Left lung (tissue), 10 donors: ENCODE results near the gene FCRL1. TPM values are rescaled to one million over a fixed set of nuclear protein-coding genes. Genes with fewer than 3 reads are reported as not detected.

Experiments used
- ATAC-seq: fragments of 200-7000 bp; cut with Tn5 transposase; one replicate; pipeline ENCODE4 v1.9.1; 2020; ENCODE audit warnings: moderate library complexity
- DNase-seq, 4 donors: peaks; one replicate each; pipeline ENCODE4 v3.0.0-alpha.2; 2013 to 2020
- H3K27ac ChIP-seq, 2 donors: fragments of 200-600 bp; sonication (generic) in 1 of 2; one replicate each; pipeline versions ENCODE4 v1.5.0 to v1.8.0; 2020 to 2021
- H3K27me3 ChIP-seq, 2 donors: fragments of 200-600 bp; sonication (generic) in 1 of 2; one replicate each; pipeline versions ENCODE4 v1.5.0 to v1.8.0; 2020 to 2021
- H3K36me3 ChIP-seq, 2 donors: fragments of 200-600 bp; sonication (generic) in 1 of 2; one replicate each; pipeline versions ENCODE4 v1.5.0 to v1.8.0; 2020 to 2021
- H3K4me1 ChIP-seq, 2 donors: fragments of 200-600 bp; one replicate each; pipeline ENCODE4 v1.8.0; 2021
- H3K4me3 ChIP-seq, 2 donors: fragments of 200-600 bp; sonication (generic) in 1 of 2; one replicate each; pipeline versions ENCODE4 v1.5.0 to v1.8.0; 2020 to 2021; ENCODE audit warnings: mild to moderate bottlenecking in 1 of 2
- H3K9me3 ChIP-seq, 2 donors: fragments of 200-600 bp; sonication (generic) in 1 of 2; one replicate each; pipeline versions ENCODE4 v1.5.0 to v1.8.0; 2020 to 2021
- CTCF ChIP-seq, 2 donors: fragments of 200-600 bp; sonication (generic) in 1 of 2; IDR thresholded peaks; one replicate each; pipeline versions ENCODE4 v1.5.0 to v1.8.0; 2021; ENCODE audit warnings: antibody characterized with exemption in 2 of 2
- intact Hi-C, 2 donors: fragments of 100-400 bp; cut with DNase I; formaldehyde crosslinking; loops; one replicate each; pipeline versions ENCODE4 v1.11.2 to v1.14.2; 2022
- polyA plus RNA-seq, 6 donors: library from polyadenylated mRNA; unstranded; fragments of 120-200 nt; gene quantifications; one replicate each; pipeline ENCODE4 v1.2.1, GENCODE V29; 2013; ENCODE audit not compliant: insufficient read length in 6 of 6
- total RNA-seq, 2 donors: library from RNA; stranded (reverse); fragmentation: NEBNext Ultra II Directional; extraction: Animal tissue kit (Norgen Biotek cat#: 25700); gene quantifications; one replicate each; pipeline ENCODE4 v1.2.1, GENCODE V29; 2021
- donor health status: DM: no; HTN: yes; CAD: no.
- donor health status: DM: no; HTN: no; CAD: no.

Gene FCRL1
- total and polyA plus RNA-seq, 8 donors = 0.14 to 3.4 (median 0.23) TPM

GRCh38 chr1:157829711-157830110 is 9.8 kb upstream of the FCRL1 start:
- no peak overlapping the region for H3K27ac ChIP-seq
- DNase-seq (no peak), ATAC-seq (no peak)
- H3K9me3 ChIP-seq = no peaks in the 10 kb centered on the region
- H3K4me3 ChIP-seq = no peak overlapping the region
- no peaks in the 10 kb centered on the region for H3K27me3 ChIP-seq
- TF ChIP-seq CTCF (IDR thresholded peaks at IDR 0.05) = no peak
- no peaks in the 10 kb centered on the region for H3K4me1 ChIP-seq
- intact Hi-C loops = no loop called here
- H3K36me3 ChIP-seq = no peaks in the 10 kb centered on the region

GRCh38 chr1:157829210-157829609 is 9.3 kb upstream of the FCRL1 start:
- H3K36me3 ChIP-seq = no peaks in the 10 kb centered on the region
- no peak for TF ChIP-seq CTCF (IDR thresholded peaks at IDR 0.05)
- no peak for ATAC-seq
- H3K9me3 ChIP-seq = no peaks in the 10 kb centered on the region
- intact Hi-C loops = no loop called here
- H3K27ac ChIP-seq = no peak overlapping the region
- no peak overlapping the region for H3K4me3 ChIP-seq
- H3K4me1 ChIP-seq = no peaks in the 10 kb centered on the region
- H3K27me3 ChIP-seq = peaks cover 0 to 5% of the 10 kb centered on the region in 2 donors
- no peak for DNase-seq

- Histone ChIP-seq H3K9me3 (no peaks in the 10 kb centered on the region), H3K4me3 (no peak overlapping the region), H3K27me3 (peaks cover 0 to 12% of the 10 kb centered on the region in 2 donors), H3K27ac (peak overlapping the region in 1 of 2 donors; percentile 69), H3K36me3 (no peaks in the 10 kb centered on the region), H3K4me1 (no peaks in the 10 kb centered on the region)
- ATAC-seq = no peak
- DNase-seq = no peak
- intact Hi-C loops = no loop called here
- no peak for TF ChIP-seq CTCF (IDR thresholded peaks at IDR 0.05)
Measured at GRCh38 chr1:157820299-157820698, 379 bp upstream of the FCRL1 start.

GRCh38 chr1:157819215-157819614 is 705 bp downstream of the FCRL1 start:
- H3K27ac ChIP-seq = peak overlapping the region in 1 of 2 donors; percentile 69
- peaks cover 0 to 7% of the 10 kb centered on the region in 2 donors for H3K27me3 ChIP-seq
- intact Hi-C loops = no loop called here
- no peaks in the 10 kb centered on the region for H3K36me3 ChIP-seq
- peaks cover under 1 to 2% of the 10 kb centered on the region in 2 donors for H3K9me3 ChIP-seq
- DNase-seq (no peak), ATAC-seq (no peak)
- H3K4me1 ChIP-seq = no peaks in the 10 kb centered on the region
- TF ChIP-seq CTCF (IDR thresholded peaks at IDR 0.05) = no peak
- no peak overlapping the region for H3K4me3 ChIP-seq

- no peak for DNase-seq
- no peaks in the 10 kb centered on the region for H3K4me1 ChIP-seq
- intact Hi-C loops = no loop called here
- no peaks in the 10 kb centered on the region for H3K36me3 ChIP-seq
- H3K27me3 ChIP-seq = no peaks in the 10 kb centered on the region
- no peak for ATAC-seq
- no peak overlapping the region for H3K27ac ChIP-seq
- TF ChIP-seq CTCF (IDR thresholded peaks at IDR 0.05) = no peak
- H3K9me3 ChIP-seq = peaks cover 3 to 19% of the 10 kb centered on the region in 2 donors
- no peak overlapping the region for H3K4me3 ChIP-seq
Measured at GRCh38 chr1:157813269-157813668, 6.7 kb downstream of the FCRL1 start.
